DND-41 (cell line): ENCODE results near the gene SLC43A3.

Source experiments
- CTCF ChIP-seq: IDR thresholded peaks from 2 replicates; pipeline ENCODE4 v1.5.1; 2012; ENCODE audit warnings: borderline replicate concordance, low read length, moderate library complexity, mild to moderate bottlenecking; ENCODE audit not compliant: poor library complexity, severe bottlenecking; ENCODE audit errors: extremely low read depth
- EZH2 ChIP-seq: IDR thresholded peaks from 3 replicates; pipeline ENCODE4 v1.6.1; 2012; ENCODE audit warnings: borderline replicate concordance, low read depth, mild to moderate bottlenecking, moderate library complexity, low read length, inconsistent platforms; ENCODE audit not compliant: severe bottlenecking

DNA sequence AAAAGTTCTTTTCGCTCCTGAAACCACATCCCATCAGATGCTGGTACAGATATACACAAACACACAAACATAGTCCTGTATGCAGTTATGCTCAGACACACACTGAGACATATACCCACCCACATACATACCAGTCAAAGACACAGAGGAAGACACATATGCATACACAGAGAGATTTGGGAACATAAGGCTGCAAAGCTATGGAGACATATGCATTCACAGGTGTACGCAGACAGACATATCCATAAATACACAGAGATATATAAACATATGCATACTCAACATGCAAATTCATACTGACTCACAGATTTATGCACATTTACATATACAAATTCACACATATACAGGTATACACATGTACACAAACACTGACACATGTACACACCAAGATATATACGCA, 52.0 kb downstream of the SLC43A3 start:
- TF ChIP-seq CTCF: no peak
- no peak for TF ChIP-seq EZH2
